HepG2 (cell line): Measurements from ENCODE around the gene KLHL35. TPM values are rescaled to one million over a fixed set of nuclear protein-coding genes. Genes with fewer than 3 reads are reported as not detected.
"Not testable (repeated sequence)": the region's sequence is repeated elsewhere in the genome, so short reads cannot be mapped to it uniquely, and the experiment has no call there.

Experiments used
- ATAC-seq: fragments of 200-7000 bp; cut with Tn5 transposase; 3 replicates; pipeline ENCODE4 v1.9.1; 2020; ENCODE audit warnings: mild to moderate bottlenecking, moderate library complexity
- BruUV-seq: library from RNA; stranded (reverse); fragments of 400-500 nt; replicated peaks from 2 replicates; lab custom pipeline; 2021; lab: Mats Ljungman, UMichigan
- CTCF ChIA-PET: fragments of 300-600 bp; formaldehyde crosslinking; extraction: SDS; loops from one replicate; lab custom pipeline; 2021; ENCODE audit warnings: low total read pairs, inconsistent platforms, low intra/inter-chr PET ratio; lab: Yijun Ruan, JAX
- POLR2A ChIA-PET: fragments of 350-600 bp; sonication (Branson Sonifier 250); formaldehyde crosslinking; loops from one replicate; lab custom pipeline; 2020; ENCODE audit warnings: antibody characterized with exemption, inconsistent platforms; lab: Yijun Ruan, JAX
- DNase-seq: peaks from one replicate; pipeline ENCODE4 v3.0.0-alpha.2; 2015; ENCODE audit warnings: low spot score
- FAIRE-seq: peaks from 3 replicates; lab custom pipeline; 2011; peaks lifted over from hg19 to GRCh38; lab: Jason Lieb, UNC
- H2AFZ ChIP-seq: one replicate; pipeline ENCODE4 v1.6.1; 2011; ENCODE audit warnings: low read length, inconsistent platforms
- H3K27ac ChIP-seq: fragments of 300-600 bp; 3 replicates; pipeline ENCODE4 v1.8.0; 2011; ENCODE audit warnings: mixed run types, mild to moderate bottlenecking, mixed read lengths, low read length, inconsistent platforms; ENCODE audit not compliant: insufficient read depth; ENCODE audit errors: extremely low read length
- H3K27me3 ChIP-seq, 2 experiments: fragments of 200-600 bp in 1 of 2; 2 replicates in 1 of 2; 3 replicates in 1 of 2; pipeline versions ENCODE4 v1.6.0 to v1.8.0; 2011; ENCODE audit warnings: low read length in 2 of 2, mild to moderate bottlenecking in 2 of 2, moderate library complexity in 2 of 2, inconsistent platforms in 1 of 2; ENCODE audit not compliant: insufficient read depth in 2 of 2, control insufficient read depth in 1 of 2
- H3K36me3 ChIP-seq, 2 experiments: fragments of 200-600 bp in 1 of 2; replicated peaks in 1 of 2; 2 replicates in 1 of 2; 3 replicates in 1 of 2; pipeline versions ENCODE4 v1.5.1 to v1.8.0; 2011; ENCODE audit warnings: low read length in 2 of 2, inconsistent platforms in 1 of 2; ENCODE audit not compliant: insufficient read depth in 2 of 2, control insufficient read depth in 1 of 2
- H3K4me1 ChIP-seq: 2 replicates; pipeline ENCODE4 v1.5.1; 2012; ENCODE audit warnings: low read length, inconsistent platforms; ENCODE audit not compliant: insufficient read depth
- H3K4me2 ChIP-seq: 2 replicates; pipeline ENCODE4 v1.6.0; 2011; ENCODE audit warnings: low read depth, low read length, inconsistent platforms
- H3K4me3 ChIP-seq, 3 experiments: fragments of 200-600 bp in 1 of 3; sonication (generic), shearing (Covaris generic) in 1 of 3; replicated peaks in 1 of 3; 2 replicates each; pipeline ENCODE4 v1.5.1; 2011 to 2016; ENCODE audit warnings: low read length in 3 of 3, inconsistent platforms in 2 of 3, low read depth in 2 of 3, mild to moderate bottlenecking in 2 of 3, control low read depth in 1 of 3, mixed read lengths in 1 of 3; ENCODE audit not compliant: insufficient read depth in 1 of 3
- H3K79me2 ChIP-seq: one replicate; pipeline ENCODE4 v1.6.1; 2011; ENCODE audit warnings: low read length, inconsistent platforms; ENCODE audit not compliant: insufficient read depth
- H3K9ac ChIP-seq: 2 replicates; pipeline ENCODE4 v1.6.0; 2011; ENCODE audit warnings: mild to moderate bottlenecking, low read depth, low read length, inconsistent platforms; ENCODE audit not compliant: insufficient read depth
- H3K9me3 ChIP-seq: 2 replicates; pipeline ENCODE4 v1.5.1; 2012; ENCODE audit warnings: mild to moderate bottlenecking, low read length
- H4K20me1 ChIP-seq: 2 replicates; pipeline ENCODE4 v1.6.0; 2011; ENCODE audit warnings: inconsistent platforms, mild to moderate bottlenecking, low read length, moderate library complexity; ENCODE audit not compliant: insufficient read depth
- ZNF543 ChIP-seq: sonication (generic); formaldehyde crosslinking; IDR thresholded peaks from 2 replicates; pipeline ENCODE4 v1.4.0; 2020; ENCODE audit warnings: mild to moderate bottlenecking, missing genetic modification reagents
- WGBS: methylation state at CpG from one replicate; pipeline ENCODE4 v1.1.6; 2017; ENCODE audit warnings: low lambda C conversion rate; 5-methylcytosine and 5-hydroxymethylcytosine counted together
- in situ Hi-C: cut with HindIII; loops from 2 replicates; pipeline ENCODE4 v1.10.0; 2017; ENCODE audit warnings: low pct_unique_long_range_greater_than_20kb; ENCODE audit not compliant: extremely low pct_ligation_motif_present
- intact Hi-C: fragments of 100-400 bp; cut with micrococcal nuclease; formaldehyde crosslinking; loops from one replicate; pipeline ENCODE4 v1.10.0; 2022; ENCODE audit not compliant: unreplicated experiment
- polyA plus RNA-seq, 8 experiments: library from polyadenylated mRNA; depleted of rRNA in 3 of 8; stranded (reverse) in 7 of 8; unstranded in 1 of 8; fragments of >200 nt; fragmentation: Illumina TruSeq in 4 of 8; extraction: Trizol in 4 of 8; gene quantifications; 2 replicates each; pipeline versions ENCODE4 v1.2.1 to v1.2.3, GENCODE V29; 2011 to 2016; ENCODE audit warnings: low read depth in 4 of 8, missing spikeins in 1 of 8, mixed read lengths in 1 of 8; ENCODE audit not compliant: insufficient read depth in 1 of 8
- total RNA-seq, 5 experiments: library from RNA; depleted of rRNA; stranded (reverse); fragments of >200 nt; fragmentation: Illumina TruSeq; extraction: Trizol; gene quantifications; 2 replicates each; pipeline ENCODE4 v1.2.3, GENCODE V29; 2016; ENCODE audit warnings: low read depth in 1 of 5

The KLHL35 gene
- total and polyA plus RNA-seq, 2 of the 13 experiments (the other 11 are each of a cell fraction or from before 2014, with no cell fraction given), result not detected

DNA sequence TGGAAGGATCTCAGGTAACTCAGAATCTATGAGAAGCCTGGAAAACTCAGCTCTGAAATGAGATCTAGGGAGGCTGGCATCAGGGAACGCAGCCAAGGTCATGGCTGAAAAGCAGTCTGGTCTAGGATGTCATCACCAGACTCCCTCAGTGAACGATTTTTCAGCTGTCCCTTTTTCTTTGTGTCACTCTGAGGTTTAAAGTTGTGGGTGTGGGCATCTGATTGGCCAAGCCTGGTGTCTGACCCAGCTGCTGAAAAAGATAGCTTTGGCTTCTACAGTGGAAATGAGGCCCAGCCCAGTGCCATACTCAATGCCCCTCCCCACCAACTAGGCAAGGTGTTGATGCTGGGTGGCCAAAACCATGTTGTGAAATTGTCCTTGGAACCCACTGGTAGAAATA is 19.1 kb downstream of the KLHL35 start (continued):
- TF ChIP-seq ZNF543, result no peak

DNA sequence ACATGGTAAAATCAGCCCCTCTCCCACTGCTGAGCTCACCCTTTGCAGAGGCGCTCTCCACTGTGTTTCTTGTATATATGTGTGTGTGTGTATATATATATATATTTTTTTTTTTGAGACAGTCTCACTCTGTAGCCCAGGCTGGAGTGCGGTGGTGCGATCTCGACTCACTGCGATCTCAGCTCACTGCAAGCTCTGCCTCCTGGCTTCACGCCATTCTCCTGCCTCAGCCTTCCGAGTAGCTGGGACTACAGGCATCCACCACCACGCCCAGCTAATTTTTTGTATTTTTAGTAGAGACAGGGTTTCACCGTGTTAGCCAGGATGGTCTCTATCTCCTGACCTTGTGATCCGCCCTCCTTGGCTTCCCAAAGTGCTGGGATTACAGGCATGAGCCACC is 19.9 kb downstream of the KLHL35 start:
- BruUV-seq, H3K79me2 ChIP-seq, H3K4me1 ChIP-seq, H3K4me3 ChIP-seq, H3K9me3 ChIP-seq, ATAC-seq, H3K27me3 ChIP-seq, FAIRE-seq, H3K9ac ChIP-seq, DNase-seq, H4K20me1 ChIP-seq, H3K27ac ChIP-seq, H2AFZ ChIP-seq, CTCF ChIA-PET, H3K4me2 ChIP-seq, intact Hi-C loops, in situ Hi-C loops: not testable (repeated sequence)
- H3K36me3 ChIP-seq, result peaks cover 5 to 12% of the 10 kb centered on the region in 2 experiments; a peak in 4 of 5 replicates
- 95% methylated on average over 10 of the region's 10 CpGs for WGBS
- POLR2A ChIA-PET, result interaction anchor here (0.8 to 1.9 kb wide), 3 partner anchors 9 to 20 kb away, joined by 3 to 4 read pairs (median 3); no protein-coding TSS in a partner anchor

GRCh38 chr11:75409971-75410370 is 23.0 kb downstream of the KLHL35 start:
- H3K79me2 ChIP-seq, H3K4me1 ChIP-seq, H3K27ac ChIP-seq, H3K4me2 ChIP-seq, DNase-seq, in situ Hi-C loops, H3K27me3 ChIP-seq, POLR2A ChIA-PET, FAIRE-seq, CTCF ChIA-PET, BruUV-seq, H3K4me3 ChIP-seq, H2AFZ ChIP-seq, ATAC-seq, H3K9ac ChIP-seq, H3K9me3 ChIP-seq: not testable (repeated sequence)
- H3K36me3 ChIP-seq, result peaks cover 15 to 33% of the 10 kb centered on the region in 2 experiments
- intact Hi-C loops, result loop anchor here (2.0 kb wide), 1 partner anchor 13 kb away; no protein-coding TSS in a partner anchor
- peaks cover 35% of the 10 kb centered on the region for H4K20me1 ChIP-seq
- WGBS, result 97% methylated on average over 7 of the region's 33 CpGs
